ENCODE measurements around the gene GPR39.

The GPR39 gene

GRCh38 chr2:132449868-132450267, 33.3 kb downstream of the GPR39 start:
- no peaks in the 10 kb centered on the region for H3K4me1 ChIP-seq (ENCODE audit: low read length)
- no peaks in the 10 kb centered on the region for H4K20me1 ChIP-seq (ENCODE audit: insufficient read depth, low read length)
- no peaks in the 10 kb centered on the region for H3K9me2 ChIP-seq (replicated peaks; ENCODE audit: insufficient read depth, low read length)
- H3K27ac ChIP-seq (ENCODE audit: low read length) = no peak overlapping the region
- no peak overlapping the region for H3K4me2 ChIP-seq (ENCODE audit: low read depth, low read length)
- H3K9ac ChIP-seq (ENCODE audit: low read length) = no peak overlapping the region
- H3K36me3 ChIP-seq (replicated peaks; ENCODE audit: insufficient read depth, low read length) = no peaks in the 10 kb centered on the region
- TF ChIP-seq CTCF (IDR thresholded peaks at IDR 0.05; ENCODE audit: low read length) = no peak
- no peak for TF ChIP-seq EZH2phosphoT487 (IDR thresholded peaks at IDR 0.05; ENCODE audit: low read length)
- TF ChIP-seq EZH2 (optimal IDR thresholded peaks at IDR 0.05; ENCODE audit: low read depth, low read length) = no peak
- no peaks in the 10 kb centered on the region for H3K27me3 ChIP-seq (replicated peaks; ENCODE audit: insufficient read depth, low read length)
- H3K4me3 ChIP-seq (ENCODE audit: low read length) = no peak overlapping the region
- no peaks in the 10 kb centered on the region for H3K9me3 ChIP-seq (replicated peaks; ENCODE audit: insufficient read depth, low read length)
- no peaks in the 10 kb centered on the region for H3F3A ChIP-seq (ENCODE audit: insufficient read depth, low read length)
- H2AFZ ChIP-seq (ENCODE audit: low read length) = no peak overlapping the region
- no peak for DNase-seq
- H3K79me2 ChIP-seq (ENCODE audit: low read length) = no peaks in the 10 kb centered on the region

- H3K36me3 ChIP-seq (replicated peaks; ENCODE audit: insufficient read depth, low read length) = no peaks in the 10 kb centered on the region
- no peaks in the 10 kb centered on the region for H3F3A ChIP-seq (ENCODE audit: insufficient read depth, low read length)
- no peaks in the 10 kb centered on the region for H4K20me1 ChIP-seq (ENCODE audit: insufficient read depth, low read length)
- no peaks in the 10 kb centered on the region for H3K9me3 ChIP-seq (replicated peaks; ENCODE audit: insufficient read depth, low read length)
- H2AFZ ChIP-seq (ENCODE audit: low read length) = no peak overlapping the region
- no peak overlapping the region for H3K4me2 ChIP-seq (ENCODE audit: low read depth, low read length)
- no peaks in the 10 kb centered on the region for H3K79me2 ChIP-seq (ENCODE audit: low read length)
- H3K4me3 ChIP-seq (ENCODE audit: low read length) = no peak overlapping the region
- H3K9ac ChIP-seq (ENCODE audit: low read length) = no peak overlapping the region
- H3K27ac ChIP-seq (ENCODE audit: low read length) = no peak overlapping the region
- no peaks in the 10 kb centered on the region for H3K4me1 ChIP-seq (ENCODE audit: low read length)
- no peaks in the 10 kb centered on the region for H3K27me3 ChIP-seq (replicated peaks; ENCODE audit: insufficient read depth, low read length)
- no peaks in the 10 kb centered on the region for H3K9me2 ChIP-seq (replicated peaks; ENCODE audit: insufficient read depth, low read length)
- DNase-seq = no peak
- TF ChIP-seq CTCF (IDR thresholded peaks at IDR 0.05; ENCODE audit: low read length) = no peak
- no peak for TF ChIP-seq EZH2phosphoT487 (IDR thresholded peaks at IDR 0.05; ENCODE audit: low read length)
- no peak for TF ChIP-seq EZH2 (optimal IDR thresholded peaks at IDR 0.05; ENCODE audit: low read depth, low read length)
Measured at GRCh38 chr2:132460781-132461180, 44.2 kb downstream of the GPR39 start.

GRCh38 chr2:132462236-132462635, 45.6 kb downstream of the GPR39 start:
- H3K79me2 ChIP-seq (ENCODE audit: low read length) = no peaks in the 10 kb centered on the region
- no peaks in the 10 kb centered on the region for H3K4me1 ChIP-seq (ENCODE audit: low read length)
- H3K4me3 ChIP-seq (ENCODE audit: low read length) = no peak overlapping the region
- H3K9ac ChIP-seq (ENCODE audit: low read length) = no peak overlapping the region
- H3K9me3 ChIP-seq (replicated peaks; ENCODE audit: insufficient read depth, low read length) = no peaks in the 10 kb centered on the region
- no peak overlapping the region for H3K4me2 ChIP-seq (ENCODE audit: low read depth, low read length)
- no peak overlapping the region for H2AFZ ChIP-seq (ENCODE audit: low read length)
- no peaks in the 10 kb centered on the region for H3F3A ChIP-seq (ENCODE audit: insufficient read depth, low read length)
- H3K9me2 ChIP-seq (replicated peaks; ENCODE audit: insufficient read depth, low read length) = no peaks in the 10 kb centered on the region
- TF ChIP-seq CTCF (IDR thresholded peaks at IDR 0.05; ENCODE audit: low read length) = no peak
- no peak for TF ChIP-seq EZH2 (optimal IDR thresholded peaks at IDR 0.05; ENCODE audit: low read depth, low read length)
- no peak for TF ChIP-seq EZH2phosphoT487 (IDR thresholded peaks at IDR 0.05; ENCODE audit: low read length)
- DNase-seq = no peak
- H3K27me3 ChIP-seq (replicated peaks; ENCODE audit: insufficient read depth, low read length) = no peaks in the 10 kb centered on the region
- H3K27ac ChIP-seq (ENCODE audit: low read length) = no peak overlapping the region
- no peaks in the 10 kb centered on the region for H4K20me1 ChIP-seq (ENCODE audit: insufficient read depth, low read length)
- no peaks in the 10 kb centered on the region for H3K36me3 ChIP-seq (replicated peaks; ENCODE audit: insufficient read depth, low read length)
